GM21515 (cell line): Measurements from ENCODE around the gene ARSD.
"Not testable (repeated sequence)": the region's sequence is repeated elsewhere in the genome, so short reads cannot be mapped to it uniquely, and the experiment has no call there.

ENCODE experiments used
- ATAC-seq: cut with Tn5 transposase; IDR thresholded peaks from one replicate; pipeline ENCODE4 v1.9.1; 2021; ENCODE audit not compliant: unreplicated experiment

Gene ARSD

DNA sequence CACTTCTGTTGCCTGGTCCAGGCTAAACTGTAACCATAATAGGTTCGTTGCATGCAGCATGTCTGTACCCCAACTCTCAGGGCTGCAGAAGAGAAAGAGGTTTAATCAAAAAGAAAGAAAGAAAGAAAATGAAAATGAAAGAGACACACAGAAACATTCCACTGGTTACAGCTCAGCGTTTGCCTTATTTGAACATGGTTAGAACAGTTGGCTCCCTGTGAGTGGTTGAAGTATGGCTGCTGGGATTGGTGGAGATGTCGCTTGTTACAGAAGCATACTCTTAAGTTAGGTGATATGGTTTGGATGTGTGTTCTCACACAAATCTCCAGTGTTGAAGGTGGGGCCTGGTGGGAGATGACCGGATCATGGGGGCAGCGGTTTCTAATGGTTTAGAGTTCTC is 36.3 kb downstream of the ARSD start:
- no peak for ATAC-seq

GRCh38 chrX:2890536-2891460 is 38.3 kb downstream of the ARSD start:
- ATAC-seq = not testable (repeated sequence)

GRCh38 chrX:2889706-2890490 is 39.2 kb downstream of the ARSD start:
- ATAC-seq = not testable (repeated sequence)

- no peak for ATAC-seq
Observed at GRCh38 chrX:2889045-2889605, 40.0 kb downstream of the ARSD start.

GRCh38 chrX:2888309-2888708 is 40.8 kb downstream of the ARSD start:
- ATAC-seq = no peak

GRCh38 chrX:2883770-2884169 is 45.4 kb downstream of the ARSD start:
- ATAC-seq = no peak

GRCh38 chrX:2879670-2880069 is 49.5 kb downstream of the ARSD start:
- no peak for ATAC-seq

- no peak for ATAC-seq
Observed at GRCh38 chrX:2878563-2878962, 50.6 kb downstream of the ARSD start.

DNA sequence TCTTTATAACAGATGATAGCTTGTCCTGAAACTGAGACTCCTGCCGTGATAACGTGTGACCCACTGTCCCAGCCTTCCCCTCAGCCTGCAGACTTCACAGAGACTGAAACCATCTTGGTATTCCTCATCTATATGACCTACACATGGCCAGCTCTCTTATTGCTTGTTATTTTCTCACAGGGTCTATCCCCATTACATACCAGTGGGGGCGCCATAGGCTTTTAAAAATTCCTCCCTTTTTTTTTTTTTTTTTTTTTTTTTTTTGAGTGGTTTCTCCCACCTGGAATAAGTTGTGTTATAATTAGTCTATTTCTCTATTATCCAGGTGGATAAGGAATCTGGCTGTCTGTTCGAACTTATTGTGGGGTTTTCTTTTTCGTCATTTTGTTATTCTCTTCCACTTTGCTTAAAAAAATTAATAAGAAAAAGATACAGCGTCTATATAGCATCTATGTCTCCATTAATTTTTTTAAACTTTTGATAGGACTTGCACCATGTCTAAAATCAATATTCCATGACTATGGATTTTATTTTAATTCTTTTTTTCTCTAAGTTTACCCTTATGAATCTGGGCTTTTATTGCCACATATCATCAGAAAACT is 53.2 kb downstream of the ARSD start:
- ATAC-seq = no peak

DNA sequence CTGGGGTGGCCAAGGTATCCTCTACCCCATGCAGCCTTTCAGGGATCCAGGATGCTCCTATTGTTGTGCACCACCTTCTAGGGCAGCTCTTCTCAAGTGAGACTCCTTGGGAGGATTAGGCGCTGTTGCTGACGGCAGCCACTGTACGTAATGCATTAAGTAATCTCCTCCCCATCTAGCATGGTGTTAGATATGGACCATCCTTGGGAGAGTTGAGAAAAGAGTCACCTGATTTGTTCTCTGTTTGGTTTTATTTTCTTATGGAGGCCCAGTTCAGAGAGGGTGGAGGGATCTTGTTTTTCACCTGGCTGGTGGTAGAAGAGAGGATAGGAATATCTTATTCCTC is 54.0 kb downstream of the ARSD start:
- no peak for ATAC-seq

DNA sequence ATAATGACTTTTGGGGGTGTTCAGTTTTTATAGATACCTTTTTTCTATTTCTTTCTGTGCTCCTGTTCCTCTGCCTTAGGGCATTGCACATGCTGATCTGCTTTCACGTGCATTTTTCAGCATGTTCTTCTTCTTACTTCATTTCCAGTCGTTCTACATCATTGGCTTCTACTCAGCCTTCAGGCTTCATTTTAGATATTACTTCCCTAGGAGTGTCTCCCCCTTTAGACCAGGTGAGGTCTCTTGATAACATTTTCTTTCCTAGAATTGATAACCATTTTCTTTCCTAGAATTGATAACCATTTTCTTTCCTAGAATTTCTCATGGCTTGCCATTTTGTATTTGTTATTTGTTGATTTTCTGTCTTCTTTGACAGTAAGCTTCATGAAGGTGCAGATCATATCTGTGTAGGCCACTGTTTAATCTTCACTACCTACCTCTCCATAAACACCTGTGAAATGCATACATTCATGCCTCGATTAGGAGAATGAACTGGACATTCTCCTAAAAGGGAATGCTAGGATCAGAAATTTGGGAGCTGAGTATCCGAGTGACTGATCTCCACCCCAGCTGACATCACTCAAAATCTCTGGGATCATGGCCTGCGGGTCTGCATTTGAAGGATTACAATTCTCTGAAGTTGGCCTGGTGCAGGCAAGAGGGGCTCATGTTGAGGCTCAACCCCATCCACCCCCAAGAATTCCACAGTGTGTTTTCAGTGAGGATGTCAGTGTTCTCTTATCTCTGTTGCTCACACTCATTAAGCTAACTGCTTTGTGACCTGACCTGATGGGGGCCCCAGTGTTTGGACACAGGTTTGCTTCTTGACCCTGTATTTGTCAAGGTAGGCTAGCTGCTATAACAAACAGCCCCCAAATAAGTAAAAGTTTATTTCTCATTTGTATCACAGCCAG is 54.7 kb downstream of the ARSD start:
- no peak for ATAC-seq

DNA sequence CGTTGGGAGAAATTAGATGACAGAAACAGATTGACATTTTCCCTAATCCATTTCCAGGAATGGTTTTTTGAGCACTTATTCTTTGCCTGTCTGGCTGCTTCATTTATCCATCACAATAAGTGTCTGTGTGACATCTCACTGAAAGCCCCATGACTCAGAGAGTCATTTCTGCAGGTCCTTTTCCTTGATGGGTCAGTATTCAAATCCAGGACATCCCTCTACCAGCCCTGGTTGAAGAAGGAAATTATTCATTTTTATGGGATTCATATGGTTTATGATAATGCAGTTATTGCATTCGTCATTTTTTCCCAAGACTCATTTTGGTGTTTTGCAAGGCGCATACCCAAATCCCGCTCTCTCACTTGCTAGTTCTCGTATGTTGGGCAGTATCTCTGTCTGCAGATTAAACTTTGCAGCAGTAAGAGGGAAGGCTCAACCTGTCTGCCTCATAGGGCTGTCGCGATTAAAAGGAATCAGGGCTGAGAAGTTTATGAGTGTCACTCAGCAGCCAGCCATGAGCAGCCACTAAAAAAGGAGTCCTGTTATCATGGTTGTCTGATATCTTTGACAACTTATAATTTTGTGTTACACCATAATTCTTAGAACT is 56.4 kb downstream of the ARSD start:
- ATAC-seq = no peak

DNA sequence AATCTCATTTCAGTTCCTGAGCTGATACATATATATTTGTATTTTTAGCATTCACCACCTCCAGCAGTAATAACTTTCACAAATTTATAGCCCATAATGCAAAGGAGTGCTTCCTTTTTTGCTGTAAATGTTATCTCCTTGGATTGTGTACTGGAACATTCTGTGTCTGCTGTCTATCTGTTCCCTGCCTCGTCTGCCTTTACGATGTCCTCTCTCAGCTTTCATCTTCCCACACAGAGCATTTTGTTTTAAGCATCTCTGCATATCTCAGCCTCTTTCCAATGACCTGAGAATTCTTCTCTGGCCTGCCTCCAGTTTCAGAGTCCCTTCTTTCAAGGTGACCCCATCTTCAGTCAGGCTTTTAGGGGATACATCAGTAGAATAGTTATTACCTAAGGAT is 57.3 kb downstream of the ARSD start:
- ATAC-seq = no peak

GRCh38 chrX:2870650-2871049 is 58.5 kb downstream of the ARSD start:
- no peak for ATAC-seq

- no peak for ATAC-seq
Observed at GRCh38 chrX:2867206-2867605, 61.9 kb downstream of the ARSD start.

GRCh38 chrX:2863646-2864045 is 65.5 kb downstream of the ARSD start:
- ATAC-seq = no peak

- ATAC-seq = no peak
Observed at GRCh38 chrX:2862404-2862803, 66.7 kb downstream of the ARSD start.

GRCh38 chrX:2859197-2859797 is 69.8 kb downstream of the ARSD start:
- ATAC-seq = no peak

DNA sequence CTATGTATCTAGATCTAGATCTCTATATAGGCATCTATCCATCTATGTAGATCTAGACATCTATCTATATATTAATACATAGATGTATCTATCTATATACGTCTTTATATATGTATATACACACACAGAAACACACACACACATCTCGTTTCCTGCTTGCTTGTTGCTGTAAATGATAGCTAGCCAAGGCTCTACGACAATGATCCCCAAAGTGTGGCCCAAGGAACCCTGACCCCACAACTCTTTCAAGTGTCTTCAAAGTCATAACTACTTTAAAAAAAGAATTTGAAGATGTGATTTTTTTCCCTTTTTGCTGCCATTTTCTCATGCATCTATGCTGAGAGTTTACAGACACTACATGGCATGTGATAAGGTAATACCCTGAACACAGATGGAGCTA is 71.6 kb downstream of the ARSD start:
- ATAC-seq = no peak

GRCh38 chrX:2855761-2856160 is 73.4 kb downstream of the ARSD start:
- ATAC-seq = no peak
